Measurements from ENCODE around the gene RASSF1. TPM values are rescaled to one million over a fixed set of nuclear protein-coding genes. Genes with fewer than 3 reads are reported as not detected.

Gene RASSF1
- total and polyA plus RNA-seq, 2 of the 13 experiments (the other 11 are each of a cell fraction or from before 2014, with no cell fraction given): 10.2 to 27.5 TPM

- Histone ChIP-seq H3K4me3 (replicated peaks in 1 of 3; ENCODE audit: insufficient read depth in 1 of 3, low read depth in 2 of 3, low read length in 3 of 3) (no peak overlapping the region), H4K20me1 (ENCODE audit: insufficient read depth, low read length) (0 out of 2 replicates have a peak, but pooled peaks cover 3% of the 10 kb centered on the region), H3K27ac (ENCODE audit: extremely low read length, insufficient read depth, low read length) (no peak overlapping the region), H2AFZ (ENCODE audit: low read length) (no peak overlapping the region), H3K4me1 (ENCODE audit: insufficient read depth, low read length) (peaks cover 69% of the 10 kb centered on the region), H3K36me3 (replicated peaks in 1 of 2; ENCODE audit: control insufficient read depth in 1 of 2, insufficient read depth in 2 of 2, low read length in 2 of 2) (peaks cover 4 to 13% of the 10 kb centered on the region in 2 experiments; a peak in 3 of 5 replicates), H3K9ac (ENCODE audit: insufficient read depth, low read depth, low read length) (no peak overlapping the region), H3K4me2 (ENCODE audit: low read depth, low read length) (peak overlapping the region; percentile 76; the same call in 1 of the 2 replicates), H3K27me3 (ENCODE audit: control insufficient read depth in 1 of 2, insufficient read depth in 2 of 2, low read length in 2 of 2) (0 out of 5 replicates have a peak, but pooled peaks cover 0 to 1% of the 10 kb centered on the region in 2 experiments), H3K9me3 (ENCODE audit: low read length) (no peaks in the 10 kb centered on the region), H3K79me2 (ENCODE audit: insufficient read depth, low read length) (peaks cover 8% of the 10 kb centered on the region)
- 75% methylated on average over 4 of the region's 8 CpGs for WGBS (ENCODE audit: low lambda C conversion rate)
- ChIA-PET POLR2A (interaction anchor here (3.6 kb wide), 1 partner anchor 8 kb away, joined by 18 read pairs; no protein-coding TSS in a partner anchor), CTCF (ENCODE audit: low intra/inter-chr PET ratio, low total read pairs) (no interaction called here)
- no peak for ATAC-seq
- no TSS peak for BruUV-seq (replicated peaks)
- no peak for TF ChIP-seq ARHGAP35 (CRISPR knock-in tag; IDR thresholded peaks at IDR 0.05; ENCODE audit: borderline replicate concordance)
- TF ChIP-seq, protein P1, sequence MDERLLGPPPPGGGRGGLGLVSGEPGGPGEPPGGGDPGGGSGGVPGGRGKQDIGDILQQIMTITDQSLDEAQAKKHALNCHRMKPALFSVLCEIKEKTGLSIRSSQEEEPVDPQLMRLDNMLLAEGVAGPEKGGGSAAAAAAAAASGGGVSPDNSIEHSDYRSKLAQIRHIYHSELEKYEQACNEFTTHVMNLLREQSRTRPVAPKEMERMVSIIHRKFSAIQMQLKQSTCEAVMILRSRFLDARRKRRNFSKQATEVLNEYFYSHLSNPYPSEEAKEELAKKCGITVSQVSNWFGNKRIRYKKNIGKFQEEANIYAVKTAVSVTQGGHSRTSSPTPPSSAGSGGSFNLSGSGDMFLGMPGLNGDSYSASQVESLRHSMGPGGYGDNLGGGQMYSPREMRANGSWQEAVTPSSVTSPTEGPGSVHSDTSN (CRISPR knock-in tag; IDR thresholded peaks at IDR 0.05): no peak
- no peak for TF ChIP-seq ZFP62 (CRISPR knock-in tag; IDR thresholded peaks at IDR 0.05)
- TF ChIP-seq, protein P2, sequence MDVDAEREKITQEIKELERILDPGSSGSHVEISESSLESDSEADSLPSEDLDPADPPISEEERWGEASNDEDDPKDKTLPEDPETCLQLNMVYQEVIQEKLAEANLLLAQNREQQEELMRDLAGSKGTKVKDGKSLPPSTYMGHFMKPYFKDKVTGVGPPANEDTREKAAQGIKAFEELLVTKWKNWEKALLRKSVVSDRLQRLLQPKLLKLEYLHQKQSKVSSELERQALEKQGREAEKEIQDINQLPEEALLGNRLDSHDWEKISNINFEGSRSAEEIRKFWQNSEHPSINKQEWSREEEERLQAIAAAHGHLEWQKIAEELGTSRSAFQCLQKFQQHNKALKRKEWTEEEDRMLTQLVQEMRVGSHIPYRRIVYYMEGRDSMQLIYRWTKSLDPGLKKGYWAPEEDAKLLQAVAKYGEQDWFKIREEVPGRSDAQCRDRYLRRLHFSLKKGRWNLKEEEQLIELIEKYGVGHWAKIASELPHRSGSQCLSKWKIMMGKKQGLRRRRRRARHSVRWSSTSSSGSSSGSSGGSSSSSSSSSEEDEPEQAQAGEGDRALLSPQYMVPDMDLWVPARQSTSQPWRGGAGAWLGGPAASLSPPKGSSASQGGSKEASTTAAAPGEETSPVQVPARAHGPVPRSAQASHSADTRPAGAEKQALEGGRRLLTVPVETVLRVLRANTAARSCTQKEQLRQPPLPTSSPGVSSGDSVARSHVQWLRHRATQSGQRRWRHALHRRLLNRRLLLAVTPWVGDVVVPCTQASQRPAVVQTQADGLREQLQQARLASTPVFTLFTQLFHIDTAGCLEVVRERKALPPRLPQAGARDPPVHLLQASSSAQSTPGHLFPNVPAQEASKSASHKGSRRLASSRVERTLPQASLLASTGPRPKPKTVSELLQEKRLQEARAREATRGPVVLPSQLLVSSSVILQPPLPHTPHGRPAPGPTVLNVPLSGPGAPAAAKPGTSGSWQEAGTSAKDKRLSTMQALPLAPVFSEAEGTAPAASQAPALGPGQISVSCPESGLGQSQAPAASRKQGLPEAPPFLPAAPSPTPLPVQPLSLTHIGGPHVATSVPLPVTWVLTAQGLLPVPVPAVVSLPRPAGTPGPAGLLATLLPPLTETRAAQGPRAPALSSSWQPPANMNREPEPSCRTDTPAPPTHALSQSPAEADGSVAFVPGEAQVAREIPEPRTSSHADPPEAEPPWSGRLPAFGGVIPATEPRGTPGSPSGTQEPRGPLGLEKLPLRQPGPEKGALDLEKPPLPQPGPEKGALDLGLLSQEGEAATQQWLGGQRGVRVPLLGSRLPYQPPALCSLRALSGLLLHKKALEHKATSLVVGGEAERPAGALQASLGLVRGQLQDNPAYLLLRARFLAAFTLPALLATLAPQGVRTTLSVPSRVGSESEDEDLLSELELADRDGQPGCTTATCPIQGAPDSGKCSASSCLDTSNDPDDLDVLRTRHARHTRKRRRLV (CRISPR knock-in tag; IDR thresholded peaks at IDR 0.05): no peak
- no peak for TF ChIP-seq ZNF296 (CRISPR knock-in tag; conservative IDR thresholded peaks at IDR 0.05)
- no peak for TF ChIP-seq PHF8 (CRISPR knock-in tag; IDR thresholded peaks at IDR 0.05)
- TF ChIP-seq MNT (IDR thresholded peaks at IDR 0.05): no peak
- no peak for TF ChIP-seq BRD4 (CRISPR knock-in tag; IDR thresholded peaks at IDR 0.05)
- TF ChIP-seq ZNF562 (CRISPR knock-in tag; IDR thresholded peaks at IDR 0.05; ENCODE audit: borderline replicate concordance): no peak
- TF ChIP-seq ZNF703 (CRISPR knock-in tag; IDR thresholded peaks at IDR 0.05; ENCODE audit: borderline replicate concordance): no peak
- TF ChIP-seq ZNF850 (CRISPR knock-in tag; conservative IDR thresholded peaks at IDR 0.05): no peak
- TF ChIP-seq PHB2 (IDR thresholded peaks at IDR 0.05; ENCODE audit: partially characterized antibody): no peak
- DNase-seq (ENCODE audit: low spot score): no peak
- no peak for FAIRE-seq
- intact Hi-C loops (cut with micrococcal nuclease; ENCODE audit: unreplicated experiment) (loop anchor here (10.0 kb wide), 1 partner anchor 200 kb away; no protein-coding TSS in a partner anchor), in situ Hi-C loops (cut with HindIII; ENCODE audit: extremely low pct_ligation_motif_present, low pct_unique_long_range_greater_than_20kb) (loop anchor here (10.0 kb wide), 1 partner anchor 200 kb away; no protein-coding TSS in a partner anchor)
Observed at GRCh38 chr3:50345008-50345407, 4.4 kb upstream of the RASSF1 start.
